NCI-H2081 treated with DMSO at 0.1 percent for 48 hours (cell line): ENCODE measurements around the gene FOXE1.

Experiments
- DNase-seq: peaks from one replicate; lab custom pipeline; 2025; lab: John Stamatoyannopoulos, UW

The FOXE1 gene

GRCh38 chr9:97848480-97849237 lies 4.4 kb upstream of the FOXE1 start:
- DNase-seq, result no peak

GRCh38 chr9:97849980-97850379 lies 3.0 kb upstream of the FOXE1 start:
- no peak for DNase-seq

- no peak for DNase-seq
These were observed 2.1 kb upstream of the FOXE1 start for GRCh38 chr9:97850746-97851445.

- no peak for DNase-seq
These were observed 1.6 kb upstream of the FOXE1 start for GRCh38 chr9:97851446-97851883.

GRCh38 chr9:97852001-97852398 lies 1.0 kb upstream of the FOXE1 start:
- DNase-seq, result no peak

- DNase-seq, result no peak
These were observed 499 bp upstream of the FOXE1 start for GRCh38 chr9:97852399-97853055.

- DNase-seq, result no peak
These were observed 1.0 kb downstream of the FOXE1 start for GRCh38 chr9:97853844-97854695.

GRCh38 chr9:97854696-97855485 lies 1.9 kb downstream of the FOXE1 start:
- DNase-seq, result no peak

- DNase-seq, result no peak
These were observed 2.5 kb downstream of the FOXE1 start for GRCh38 chr9:97855486-97855875.

GRCh38 chr9:97855899-97856298 lies 2.9 kb downstream of the FOXE1 start:
- no peak for DNase-seq

- DNase-seq, result no peak
These were observed 4.0 kb downstream of the FOXE1 start for GRCh38 chr9:97856857-97857605.

GRCh38 chr9:97857606-97858392 lies 4.8 kb downstream of the FOXE1 start:
- no peak for DNase-seq

GRCh38 chr9:97858393-97858713 lies 5.3 kb downstream of the FOXE1 start:
- DNase-seq, result no peak

GRCh38 chr9:97858826-97859225 lies 5.8 kb downstream of the FOXE1 start:
- DNase-seq, result no peak

GRCh38 chr9:97859346-97859745 lies 6.3 kb downstream of the FOXE1 start:
- DNase-seq, result no peak

- DNase-seq, result no peak
These were observed 7.6 kb downstream of the FOXE1 start for GRCh38 chr9:97860451-97861147.

GRCh38 chr9:97861148-97861475 lies 8.1 kb downstream of the FOXE1 start:
- no peak for DNase-seq

GRCh38 chr9:97863314-97863713 lies 10.3 kb downstream of the FOXE1 start:
- no peak for DNase-seq

- no peak for DNase-seq
These were observed 11.4 kb downstream of the FOXE1 start for GRCh38 chr9:97864396-97864795.
